Panc1 (cell line): ENCODE measurements around the gene PSME1. TPM values are rescaled to one million over a fixed set of nuclear protein-coding genes. Genes with fewer than 3 reads are reported as not detected.
A peak's percentile ranks its signal among the peaks of the same experiment; 100 is the strongest.

Experiments used
- ATAC-seq: fragments of 200-7000 bp; cut with Tn5 transposase; 2 replicates; pipeline ENCODE4 v1.9.1; 2020; ENCODE audit warnings: mild to moderate bottlenecking, moderate library complexity
- BruUV-seq: library from RNA; stranded (reverse); fragments of 400-500 nt; replicated peaks from 2 replicates; lab custom pipeline; 2021; lab: Mats Ljungman, UMichigan
- CTCF ChIA-PET: fragments of 300-600 bp; sonication (Branson Sonifier 250); formaldehyde crosslinking; loops from one replicate; lab custom pipeline; 2022; ENCODE audit warnings: antibody characterized with exemption; lab: Charles Lee
- POLR2A ChIA-PET: fragments of 300-600 bp; sonication (Branson Sonifier 250); formaldehyde crosslinking; loops from one replicate; lab custom pipeline; 2022; ENCODE audit warnings: antibody characterized with exemption; lab: Charles Lee
- DNase-seq: peaks from one replicate; pipeline ENCODE4 v3.0.0-alpha.2; 2010; ENCODE audit warnings: low read depth, low spot score
- H3K27ac ChIP-seq: 2 replicates; pipeline ENCODE4 v1.5.1; 2011; ENCODE audit warnings: mild to moderate bottlenecking, low read length, inconsistent platforms
- H3K27me3 ChIP-seq: fragments of 200-500 bp; sonication (Bioruptor generic); 2 replicates; pipeline ENCODE4 v1.6.0; 2014; ENCODE audit warnings: low read length, inconsistent platforms; ENCODE audit not compliant: control insufficient read depth, insufficient read depth
- H3K36me3 ChIP-seq: fragments of 200-500 bp; sonication (Bioruptor generic); 2 replicates; pipeline ENCODE4 v1.5.1; 2014; ENCODE audit warnings: inconsistent platforms, mild to moderate bottlenecking, low read length, moderate library complexity; ENCODE audit not compliant: control insufficient read depth, insufficient read depth
- H3K4me1 ChIP-seq: 2 replicates; pipeline ENCODE4 v1.5.1; 2011; ENCODE audit warnings: inconsistent platforms, mild to moderate bottlenecking, low read length, moderate library complexity; ENCODE audit not compliant: control insufficient read depth, insufficient read depth
- H3K4me3 ChIP-seq, 2 experiments: 2 replicates each; pipeline ENCODE4 v1.5.1; 2011 to 2012; ENCODE audit warnings: low read depth in 2 of 2, low read length in 2 of 2, mild to moderate bottlenecking in 2 of 2, inconsistent platforms in 1 of 2, moderate library complexity in 1 of 2
- H3K9me3 ChIP-seq: fragments of 200-500 bp; sonication (Bioruptor generic); 2 replicates; pipeline ENCODE4 v1.5.1; 2014; ENCODE audit warnings: low read depth, mild to moderate bottlenecking, inconsistent platforms, low read length, moderate library complexity; ENCODE audit not compliant: control insufficient read depth, insufficient read depth
- POLR2AphosphoS5 ChIP-seq: IDR thresholded peaks from 2 replicates; pipeline ENCODE4 v1.6.1; 2012; ENCODE audit warnings: mild to moderate bottlenecking, low read depth, low read length, moderate library complexity
- SIN3A ChIP-seq: IDR thresholded peaks from 2 replicates; pipeline ENCODE4 v1.6.1; 2012; ENCODE audit warnings: low read depth, mild to moderate bottlenecking, low read length, moderate library complexity, borderline replicate concordance; ENCODE audit not compliant: insufficient read depth
- TCF7L2 ChIP-seq: IDR thresholded peaks from 2 replicates; pipeline ENCODE4 v1.6.1; 2011; ENCODE audit warnings: mild to moderate bottlenecking, low read depth, low read length, inconsistent platforms
- in situ Hi-C: cut with HindIII; loops from 2 replicates; pipeline ENCODE4 v1.10.0; 2016; ENCODE audit warnings: low sequenced_read_pairs, low pct_unique_long_range_greater_than_20kb
- intact Hi-C: fragments of 100-400 bp; cut with micrococcal nuclease; formaldehyde crosslinking; loops from one replicate; pipeline ENCODE4 v1.10.0; 2022; ENCODE audit not compliant: unreplicated experiment
- total RNA-seq: library from RNA; stranded (reverse); gene quantifications from one replicate; pipeline ENCODE4 v1.2.1, GENCODE V29; 2021; ENCODE audit not compliant: unreplicated experiment
- TF ChIP-seq, protein P1 (sequence below): fragments of 450-650 bp; IDR thresholded peaks from 2 replicates; pipeline ENCODE4 v1.5.1; 2017; ENCODE audit warnings: mild to moderate bottlenecking
- TF ChIP-seq, protein P2 (sequence below), 2 experiments: IDR thresholded peaks; 2 replicates each; pipeline ENCODE4 v1.6.1; 2011 to 2012; ENCODE audit warnings: low read depth in 2 of 2, control low read depth in 1 of 2, low read length in 1 of 2, mild to moderate bottlenecking in 1 of 2, moderate library complexity in 1 of 2; ENCODE audit not compliant: insufficient read depth in 1 of 2

Gene PSME1
- total RNA-seq, 1 experiment from 2014 or later: 130 TPM

DNA sequence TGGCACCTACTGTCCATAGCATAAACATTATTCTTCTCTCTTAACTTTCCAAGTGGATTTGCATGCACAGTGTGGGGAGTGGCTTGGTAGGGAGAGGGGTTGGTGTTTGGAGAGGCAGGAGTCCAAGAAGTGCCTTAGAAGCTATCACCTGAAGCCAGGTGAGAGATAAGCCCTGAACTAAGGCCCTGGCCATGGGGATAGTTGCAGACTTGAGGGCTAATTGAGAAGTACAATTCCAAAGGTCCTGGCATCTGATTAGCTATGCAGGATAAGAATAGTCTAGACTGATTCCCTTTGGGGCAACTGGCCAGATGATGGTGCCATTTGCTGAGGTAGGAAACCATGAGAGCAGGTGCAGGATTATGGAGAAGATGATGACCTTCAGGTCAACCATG is 43.9 kb upstream of the PSME1 start:
- H3K27me3 ChIP-seq: no peaks in the 10 kb centered on the region
- intact Hi-C loops (no loop called here), in situ Hi-C loops (no loop called here)
- H3K27ac ChIP-seq: no peak overlapping the region
- BruUV-seq: no TSS peak
- TF ChIP-seq TCF7L2 (no peak), POLR2AphosphoS5 (no peak), SIN3A (no peak)
- TF ChIP-seq, protein P1, sequence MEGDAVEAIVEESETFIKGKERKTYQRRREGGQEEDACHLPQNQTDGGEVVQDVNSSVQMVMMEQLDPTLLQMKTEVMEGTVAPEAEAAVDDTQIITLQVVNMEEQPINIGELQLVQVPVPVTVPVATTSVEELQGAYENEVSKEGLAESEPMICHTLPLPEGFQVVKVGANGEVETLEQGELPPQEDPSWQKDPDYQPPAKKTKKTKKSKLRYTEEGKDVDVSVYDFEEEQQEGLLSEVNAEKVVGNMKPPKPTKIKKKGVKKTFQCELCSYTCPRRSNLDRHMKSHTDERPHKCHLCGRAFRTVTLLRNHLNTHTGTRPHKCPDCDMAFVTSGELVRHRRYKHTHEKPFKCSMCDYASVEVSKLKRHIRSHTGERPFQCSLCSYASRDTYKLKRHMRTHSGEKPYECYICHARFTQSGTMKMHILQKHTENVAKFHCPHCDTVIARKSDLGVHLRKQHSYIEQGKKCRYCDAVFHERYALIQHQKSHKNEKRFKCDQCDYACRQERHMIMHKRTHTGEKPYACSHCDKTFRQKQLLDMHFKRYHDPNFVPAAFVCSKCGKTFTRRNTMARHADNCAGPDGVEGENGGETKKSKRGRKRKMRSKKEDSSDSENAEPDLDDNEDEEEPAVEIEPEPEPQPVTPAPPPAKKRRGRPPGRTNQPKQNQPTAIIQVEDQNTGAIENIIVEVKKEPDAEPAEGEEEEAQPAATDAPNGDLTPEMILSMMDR: no peak
- TF ChIP-seq, protein P2, sequence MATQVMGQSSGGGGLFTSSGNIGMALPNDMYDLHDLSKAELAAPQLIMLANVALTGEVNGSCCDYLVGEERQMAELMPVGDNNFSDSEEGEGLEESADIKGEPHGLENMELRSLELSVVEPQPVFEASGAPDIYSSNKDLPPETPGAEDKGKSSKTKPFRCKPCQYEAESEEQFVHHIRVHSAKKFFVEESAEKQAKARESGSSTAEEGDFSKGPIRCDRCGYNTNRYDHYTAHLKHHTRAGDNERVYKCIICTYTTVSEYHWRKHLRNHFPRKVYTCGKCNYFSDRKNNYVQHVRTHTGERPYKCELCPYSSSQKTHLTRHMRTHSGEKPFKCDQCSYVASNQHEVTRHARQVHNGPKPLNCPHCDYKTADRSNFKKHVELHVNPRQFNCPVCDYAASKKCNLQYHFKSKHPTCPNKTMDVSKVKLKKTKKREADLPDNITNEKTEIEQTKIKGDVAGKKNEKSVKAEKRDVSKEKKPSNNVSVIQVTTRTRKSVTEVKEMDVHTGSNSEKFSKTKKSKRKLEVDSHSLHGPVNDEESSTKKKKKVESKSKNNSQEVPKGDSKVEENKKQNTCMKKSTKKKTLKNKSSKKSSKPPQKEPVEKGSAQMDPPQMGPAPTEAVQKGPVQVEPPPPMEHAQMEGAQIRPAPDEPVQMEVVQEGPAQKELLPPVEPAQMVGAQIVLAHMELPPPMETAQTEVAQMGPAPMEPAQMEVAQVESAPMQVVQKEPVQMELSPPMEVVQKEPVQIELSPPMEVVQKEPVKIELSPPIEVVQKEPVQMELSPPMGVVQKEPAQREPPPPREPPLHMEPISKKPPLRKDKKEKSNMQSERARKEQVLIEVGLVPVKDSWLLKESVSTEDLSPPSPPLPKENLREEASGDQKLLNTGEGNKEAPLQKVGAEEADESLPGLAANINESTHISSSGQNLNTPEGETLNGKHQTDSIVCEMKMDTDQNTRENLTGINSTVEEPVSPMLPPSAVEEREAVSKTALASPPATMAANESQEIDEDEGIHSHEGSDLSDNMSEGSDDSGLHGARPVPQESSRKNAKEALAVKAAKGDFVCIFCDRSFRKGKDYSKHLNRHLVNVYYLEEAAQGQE (IDR thresholded peaks at IDR 0.05; ENCODE audit: insufficient read depth in 1 of 2, low read depth in 2 of 2, low read length in 1 of 2): no peak
- ChIA-PET CTCF (interaction anchor here (4.0 kb wide), 1 partner anchor 34 kb away, joined by 50 read pairs; no protein-coding TSS in a partner anchor), POLR2A (no interaction called here)
- H3K4me3 ChIP-seq: no peak overlapping the region
- ATAC-seq: no peak
- H3K4me1 ChIP-seq: peaks cover 5% of the 10 kb centered on the region; the same call in 1 of the 2 replicates
- no peaks in the 10 kb centered on the region for H3K9me3 ChIP-seq
- no peak for DNase-seq
- no peaks in the 10 kb centered on the region; the same call in 1 of the 2 replicates for H3K36me3 ChIP-seq

DNA sequence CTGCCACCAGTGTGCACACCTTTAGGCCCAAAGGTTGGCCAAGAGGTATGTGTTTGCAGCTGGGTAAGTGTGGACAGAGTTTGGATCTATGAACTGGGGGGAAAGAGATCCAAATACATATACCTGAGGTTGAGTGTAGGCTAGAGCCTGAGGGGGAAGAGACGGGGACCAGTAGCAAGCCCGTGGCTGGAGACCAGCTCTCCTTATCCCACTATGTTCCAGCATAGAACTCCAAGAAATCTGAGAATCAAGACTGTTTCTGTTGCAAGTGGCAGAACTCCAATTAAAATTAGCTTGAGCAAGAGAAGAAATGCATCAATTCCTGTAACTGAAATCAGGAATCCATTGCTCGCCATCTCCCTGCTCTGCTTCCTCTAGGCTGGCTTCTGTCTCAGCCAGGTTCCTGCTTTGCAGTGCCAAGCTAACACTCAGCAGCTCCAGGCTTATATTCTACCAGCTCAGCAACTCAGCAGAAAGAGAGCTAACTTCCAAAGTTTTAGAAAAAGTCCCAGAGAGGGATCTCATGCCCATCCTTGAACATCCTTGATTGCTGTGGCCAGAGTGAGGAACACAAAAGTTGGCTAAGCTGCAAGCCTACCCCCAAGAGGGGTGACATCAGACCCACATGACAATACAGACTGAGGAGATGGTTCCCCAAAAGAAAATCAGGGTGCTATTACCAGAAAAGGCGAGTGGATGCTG is 43.3 kb upstream of the PSME1 start:
- H3K27ac ChIP-seq: peak overlapping the region; percentile 84; the same call in 1 of the 2 replicates
- H3K36me3 ChIP-seq: no peaks in the 10 kb centered on the region; the same call in 1 of the 2 replicates
- BruUV-seq: TSS peak; percentile 66
- ChIA-PET CTCF (interaction anchor here (0.5 to 4.0 kb wide), 2 partner anchors 35 to 84 kb away, joined by 3 to 50 read pairs; no protein-coding TSS in a partner anchor), POLR2A (no interaction called here)
- no peaks in the 10 kb centered on the region for H3K9me3 ChIP-seq
- H3K4me3 ChIP-seq: no peak overlapping the region
- ATAC-seq: no peak
- in situ Hi-C loops (no loop called here), intact Hi-C loops (no loop called here)
- no peaks in the 10 kb centered on the region for H3K27me3 ChIP-seq
- TF ChIP-seq POLR2AphosphoS5 (no peak), TCF7L2 (no peak)
- TF ChIP-seq, protein P1: no peak
- DNase-seq: no peak
- peaks cover 5% of the 10 kb centered on the region; the same call in 1 of the 2 replicates for H3K4me1 ChIP-seq
